Spleen (tissue), 7 donors: ENCODE data around the gene FAM20A.

Experiments
- POLR2A ChIP-seq, 3 donors: fragments of 450-650 bp; IDR thresholded peaks; one replicate each; pipeline ENCODE4 v1.5.1; 2017; ENCODE audit warnings: antibody characterized with exemption in 3 of 3, mild to moderate bottlenecking in 1 of 3
- POLR2AphosphoS5 ChIP-seq, 3 donors: sonication (generic); formaldehyde crosslinking; IDR thresholded peaks; one replicate each; pipeline ENCODE4 v1.5.1; 2017; ENCODE audit warnings: antibody characterized with exemption in 3 of 3
- TF ChIP-seq, protein P1 (sequence below), 11 experiments: fragments of 200-600 bp in 7 of 11; fragments of 450-650 bp in 4 of 11; sonication (generic) in 4 of 11; IDR thresholded peaks in 8 of 11; conservative IDR thresholded peaks in 3 of 11; 1 replicate in 7 of 11; 2 replicates in 4 of 11; pipeline versions ENCODE4 v1.4.0 to v1.8.0; 2016 to 2021; ENCODE audit warnings: antibody characterized with exemption in 11 of 11, inconsistent platforms in 4 of 11, mild to moderate bottlenecking in 1 of 11
- donor health status: DM: no; HTN: no; CAD: no; lungs with moderate emphysema.
- donor health status: DM: no; HTN: no; CAD: no.
- donor health status: DM: no; HTN: no; CAD: no.

DNA sequence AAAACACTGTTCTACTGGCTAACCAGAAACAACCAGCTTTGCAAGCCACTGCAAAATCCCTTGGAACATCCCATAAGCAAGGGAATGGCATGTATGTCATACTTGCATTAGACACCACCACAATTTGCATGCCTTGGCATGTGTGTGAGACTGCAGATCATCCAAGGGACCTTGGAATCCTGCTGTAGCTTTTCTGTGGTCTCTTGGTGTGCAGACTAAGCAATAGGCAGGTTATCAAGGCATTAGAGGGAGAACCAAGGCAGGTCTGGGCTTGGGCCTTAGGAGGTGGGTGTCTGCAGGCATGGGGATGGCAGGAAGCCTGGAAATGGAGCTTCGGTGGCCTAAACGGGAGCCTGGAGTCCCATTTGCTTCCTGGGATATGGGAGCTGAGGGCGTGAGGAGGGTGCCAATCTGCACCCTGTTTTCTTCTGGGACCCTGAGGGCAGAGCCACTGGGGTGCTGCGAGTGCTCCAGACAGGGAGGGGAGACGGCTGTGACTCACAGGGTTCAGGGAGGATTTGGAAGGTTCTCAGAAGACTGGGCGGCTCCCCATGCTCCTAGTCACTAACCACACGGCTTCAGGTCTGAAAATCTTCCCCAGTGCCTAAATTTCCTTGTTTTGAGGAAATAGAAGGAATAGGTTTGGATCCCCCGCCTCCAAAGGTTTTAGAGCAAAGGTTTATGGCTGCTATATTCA, 36.6 kb downstream of the FAM20A start:
- TF ChIP-seq, protein P1, sequence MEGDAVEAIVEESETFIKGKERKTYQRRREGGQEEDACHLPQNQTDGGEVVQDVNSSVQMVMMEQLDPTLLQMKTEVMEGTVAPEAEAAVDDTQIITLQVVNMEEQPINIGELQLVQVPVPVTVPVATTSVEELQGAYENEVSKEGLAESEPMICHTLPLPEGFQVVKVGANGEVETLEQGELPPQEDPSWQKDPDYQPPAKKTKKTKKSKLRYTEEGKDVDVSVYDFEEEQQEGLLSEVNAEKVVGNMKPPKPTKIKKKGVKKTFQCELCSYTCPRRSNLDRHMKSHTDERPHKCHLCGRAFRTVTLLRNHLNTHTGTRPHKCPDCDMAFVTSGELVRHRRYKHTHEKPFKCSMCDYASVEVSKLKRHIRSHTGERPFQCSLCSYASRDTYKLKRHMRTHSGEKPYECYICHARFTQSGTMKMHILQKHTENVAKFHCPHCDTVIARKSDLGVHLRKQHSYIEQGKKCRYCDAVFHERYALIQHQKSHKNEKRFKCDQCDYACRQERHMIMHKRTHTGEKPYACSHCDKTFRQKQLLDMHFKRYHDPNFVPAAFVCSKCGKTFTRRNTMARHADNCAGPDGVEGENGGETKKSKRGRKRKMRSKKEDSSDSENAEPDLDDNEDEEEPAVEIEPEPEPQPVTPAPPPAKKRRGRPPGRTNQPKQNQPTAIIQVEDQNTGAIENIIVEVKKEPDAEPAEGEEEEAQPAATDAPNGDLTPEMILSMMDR (IDR thresholded peaks at IDR 0.05 in 8 of 11, conservative IDR thresholded peaks at IDR 0.05 in 3 of 11) = no peak
- TF ChIP-seq POLR2AphosphoS5 (IDR thresholded peaks at IDR 0.05) (no peak), POLR2A (IDR thresholded peaks at IDR 0.05) (no peak)
